VCaP (cell line): ENCODE results near the gene MYO18B.

Experiments used
- H3K27ac ChIP-seq: fragments of 450-650 bp; 2 replicates; pipeline ENCODE4 v1.5.1; 2017
- CTCF ChIP-seq: fragments of 450-650 bp; conservative IDR thresholded peaks from 2 replicates; pipeline ENCODE4 v1.5.1; 2017; ENCODE audit warnings: mild to moderate bottlenecking, moderate library complexity

The MYO18B gene

GRCh38 chr22:26019596-26019995 is 277.6 kb downstream of the MYO18B start:
- no peak for TF ChIP-seq CTCF
- H3K27ac ChIP-seq = no peak overlapping the region

GRCh38 chr22:26021516-26021915 is 279.5 kb downstream of the MYO18B start:
- no peak for TF ChIP-seq CTCF
- no peak overlapping the region for H3K27ac ChIP-seq

GRCh38 chr22:26023104-26023775 is 281.3 kb downstream of the MYO18B start:
- TF ChIP-seq CTCF = no peak
- no peak overlapping the region for H3K27ac ChIP-seq

- TF ChIP-seq CTCF = no peak
- H3K27ac ChIP-seq = no peak overlapping the region
Measured at GRCh38 chr22:26025626-26026025, 283.6 kb downstream of the MYO18B start.

- H3K27ac ChIP-seq = no peak overlapping the region
- TF ChIP-seq CTCF = no peak
Measured at GRCh38 chr22:26027341-26027740, 285.4 kb downstream of the MYO18B start.

GRCh38 chr22:26031641-26032040 is 289.7 kb downstream of the MYO18B start:
- no peak for TF ChIP-seq CTCF
- H3K27ac ChIP-seq = no peak overlapping the region

GRCh38 chr22:26033071-26033470 is 291.1 kb downstream of the MYO18B start:
- no peak for TF ChIP-seq CTCF
- no peak overlapping the region for H3K27ac ChIP-seq
